Measurements from ENCODE around the gene INA. TPM values are rescaled to one million over a fixed set of nuclear protein-coding genes. Genes with fewer than 3 reads are reported as not detected.

Gene INA
- total and polyA plus RNA-seq, 2 experiments from 2014 or later: 10.0 to 25.1 TPM

GRCh38 chr10:103291588-103291987 is 14.7 kb downstream of the INA start:
- no peaks in the 10 kb centered on the region for H3K36me3 Mint-ChIP-seq (ENCODE audit: low read depth)
- Histone ChIP-seq H4K20me1 (replicated peaks; ENCODE audit: insufficient read depth) (no peaks in the 10 kb centered on the region), H3K36me3 (ENCODE audit: insufficient read depth) (no peaks in the 10 kb centered on the region), H3K4me3 (no peak overlapping the region), H3K27me3 (ENCODE audit: insufficient read depth) (no peaks in the 10 kb centered on the region), H3K79me2 (replicated peaks; ENCODE audit: insufficient read depth) (no peaks in the 10 kb centered on the region), H3K27ac (ENCODE audit: low read depth) (no peak overlapping the region), H3K4me2 (no peak overlapping the region), H3K4me1 (ENCODE audit: insufficient read depth) (no peaks in the 10 kb centered on the region), H2AFZ (no peak overlapping the region), H3K9me2 (ENCODE audit: insufficient read depth) (no peaks in the 10 kb centered on the region), H3F3A (replicated peaks; ENCODE audit: low read depth) (no peaks in the 10 kb centered on the region)
- no peak overlapping the region for H3K27ac Mint-ChIP-seq
- DNase-seq (ENCODE audit: low spot score) (no peak), ATAC-seq (no peak)
- H3K27me3 Mint-ChIP-seq (ENCODE audit: insufficient read depth, low read depth, poor library complexity): peaks cover 6% of the 10 kb centered on the region
- no peaks in the 10 kb centered on the region for H3K4me1 Mint-ChIP-seq
- H3K9me3 Mint-ChIP-seq: no peaks in the 10 kb centered on the region
- TF ChIP-seq CTCF (conservative IDR thresholded peaks at IDR 0.05; ENCODE audit: low read depth in 2 of 2) (0 out of 4 replicates have a peak, but pooled peaks of 1 of the 2 experiments have one; percentile 6), REST (IDR thresholded peaks at IDR 0.05; ENCODE audit: unreplicated experiment) (no peak), ZNF114 (CRISPR knock-in tag; IDR thresholded peaks at IDR 0.05) (no peak), EZH2phosphoT487 (IDR thresholded peaks at IDR 0.05; ENCODE audit: unreplicated experiment) (no peak), ZNF331 (CRISPR knock-in tag; IDR thresholded peaks at IDR 0.05; ENCODE audit: low read depth) (no peak), ZNF462 (CRISPR knock-in tag; IDR thresholded peaks at IDR 0.05) (no peak), POLR2AphosphoS5 (IDR thresholded peaks at IDR 0.05; ENCODE audit: low read depth) (no peak), NANOG (IDR thresholded peaks at IDR 0.05; ENCODE audit: borderline replicate concordance) (no peak), CREB1 (CRISPR knock-in tag; IDR thresholded peaks at IDR 0.05; ENCODE audit: low read depth) (no peak)
- no peak overlapping the region for H3K4me3 Mint-ChIP-seq
